ENCODE results near the gene DMD.

The DMD gene

DNA sequence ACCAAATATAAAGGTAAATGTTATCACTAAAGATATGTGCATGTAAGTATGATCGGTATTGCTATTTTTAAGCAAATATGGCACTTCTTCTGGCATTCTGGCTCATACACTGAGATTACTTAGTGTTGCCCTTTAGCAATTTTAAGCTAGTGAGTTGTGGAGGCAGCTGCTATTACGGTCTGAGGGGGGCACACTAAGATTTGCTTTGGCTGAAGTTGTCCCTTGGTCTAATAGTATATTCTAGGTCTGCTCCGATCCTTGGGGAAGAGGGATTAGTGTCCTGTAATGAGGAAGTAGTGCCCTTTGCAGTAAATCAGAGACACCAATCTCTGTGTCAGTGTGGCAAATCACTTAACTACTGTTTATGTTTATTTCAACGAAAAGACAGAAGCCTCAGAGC, 1943.0 kb downstream of the DMD start:
- in situ Hi-C loops (cut with MboI; ENCODE audit: low sequenced_read_pairs) = no loop called here

- in situ Hi-C loops (cut with MboI; ENCODE audit: low sequenced_read_pairs) = no loop called here
Measured at GRCh38 chrX:31266203-31267076, 1944.9 kb downstream of the DMD start.

DNA sequence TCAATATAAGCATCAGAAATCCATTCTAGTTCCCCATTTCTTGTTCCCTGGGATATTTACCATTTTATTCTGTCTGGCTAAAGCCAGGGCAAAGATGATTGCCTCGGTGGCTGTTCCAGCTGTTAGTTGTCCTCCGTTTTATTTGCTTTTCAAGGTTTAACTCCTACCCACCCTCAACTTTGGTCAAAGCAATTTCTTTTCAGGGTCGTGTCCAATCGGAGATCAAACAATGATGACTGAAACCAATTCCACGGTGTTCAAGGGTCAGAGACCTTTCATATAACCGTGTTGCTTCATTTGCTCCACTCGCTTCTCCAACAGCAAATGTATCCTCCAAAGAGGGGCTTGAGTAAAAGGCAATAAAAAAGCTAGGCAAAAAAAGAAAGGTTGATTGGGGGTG, 1946.0 kb downstream of the DMD start:
- in situ Hi-C loops (cut with MboI; ENCODE audit: low sequenced_read_pairs) = no loop called here

DNA sequence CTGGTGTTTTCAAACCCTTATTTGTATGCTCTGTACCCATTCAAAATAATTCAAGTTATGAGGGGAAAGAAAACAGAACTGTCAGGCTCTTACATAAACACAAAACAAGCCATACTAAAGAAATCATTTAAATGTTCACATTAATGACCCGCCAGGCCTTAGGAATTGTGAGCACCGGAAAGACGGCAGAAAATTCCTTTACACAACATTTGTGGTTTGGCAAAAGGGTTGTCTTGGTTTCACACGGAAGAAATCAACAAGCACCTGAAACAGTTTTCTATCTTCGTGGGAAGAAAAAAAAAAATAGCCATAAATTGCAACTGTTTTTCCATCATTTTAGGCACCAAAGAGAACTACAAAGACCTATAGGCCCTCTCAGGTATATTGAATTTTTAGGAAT, 1951.0 kb downstream of the DMD start:
- in situ Hi-C loops (cut with MboI; ENCODE audit: low sequenced_read_pairs) = no loop called here

- in situ Hi-C loops (cut with MboI; ENCODE audit: low sequenced_read_pairs) = no loop called here
Measured at GRCh38 chrX:31258166-31258565, 1953.2 kb downstream of the DMD start.

- in situ Hi-C loops (cut with MboI; ENCODE audit: low sequenced_read_pairs) = no loop called here
Measured at GRCh38 chrX:31255310-31256033, 1955.9 kb downstream of the DMD start.

GRCh38 chrX:31252133-31252532, 1959.2 kb downstream of the DMD start:
- in situ Hi-C loops (cut with MboI; ENCODE audit: low sequenced_read_pairs) = no loop called here

- in situ Hi-C loops (cut with MboI; ENCODE audit: low sequenced_read_pairs) = no loop called here
Measured at GRCh38 chrX:31251336-31251735, 1960.0 kb downstream of the DMD start.

GRCh38 chrX:31245714-31246113, 1965.6 kb downstream of the DMD start:
- in situ Hi-C loops (cut with MboI; ENCODE audit: low sequenced_read_pairs) = no loop called here

DNA sequence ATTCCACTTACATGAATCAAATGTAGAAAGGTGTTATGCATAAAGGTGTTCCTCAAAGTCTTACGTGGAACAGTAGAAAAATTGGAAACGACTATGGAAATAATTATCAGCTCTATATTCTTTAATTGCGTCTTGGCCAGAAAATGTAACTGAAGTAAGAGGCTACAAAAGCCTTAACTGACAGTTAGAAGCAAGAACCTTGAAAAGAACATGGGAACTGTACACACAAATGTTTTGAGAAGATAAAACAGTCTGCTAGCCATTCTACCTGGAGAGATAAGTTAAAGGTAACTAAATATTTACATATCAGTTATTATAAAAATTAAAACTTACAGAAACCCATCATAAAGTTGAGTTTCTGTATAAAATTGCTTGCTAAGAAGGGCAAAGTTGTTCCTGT, 1967.5 kb downstream of the DMD start:
- in situ Hi-C loops (cut with MboI; ENCODE audit: low sequenced_read_pairs) = no loop called here

DNA sequence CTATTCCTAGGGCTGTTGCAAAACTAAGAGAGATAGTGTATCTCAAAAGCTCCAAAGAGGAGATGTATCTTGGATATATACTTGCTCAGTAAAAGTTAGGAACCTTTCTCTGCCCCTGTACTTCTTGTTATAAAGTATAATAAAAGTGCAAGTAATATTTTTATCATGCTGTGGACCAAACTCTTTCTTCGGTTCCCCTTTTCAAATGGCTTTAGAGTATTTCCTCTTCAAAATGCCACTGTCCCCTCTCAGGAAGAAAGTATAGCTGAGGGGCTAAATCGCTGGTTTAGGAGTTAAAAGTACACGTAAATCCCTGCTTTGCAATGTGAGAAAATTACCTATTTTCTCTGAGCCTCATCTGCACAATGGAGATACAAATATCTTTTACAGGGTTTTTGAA, 1970.4 kb downstream of the DMD start:
- in situ Hi-C loops (cut with MboI; ENCODE audit: low sequenced_read_pairs) = no loop called here

DNA sequence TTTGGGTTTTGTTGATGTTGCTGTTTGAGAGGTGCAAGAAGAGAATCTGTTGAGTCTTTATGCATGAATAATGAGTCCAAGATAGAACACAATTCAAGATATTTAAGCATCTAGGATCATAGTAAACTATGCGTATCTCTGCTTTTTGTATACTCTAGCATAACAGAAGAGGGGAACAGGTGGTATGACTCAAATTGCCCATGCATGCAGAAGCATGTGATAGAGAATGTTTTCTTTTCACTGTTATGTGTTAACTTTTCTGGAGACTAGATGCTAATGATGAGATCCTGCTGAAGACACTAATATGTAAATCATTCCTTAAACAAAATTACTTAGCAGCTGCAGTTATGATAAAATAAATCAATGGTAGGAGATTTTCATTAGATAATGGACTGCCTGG, 1974.2 kb downstream of the DMD start:
- in situ Hi-C loops (cut with MboI; ENCODE audit: low sequenced_read_pairs) = no loop called here

DNA sequence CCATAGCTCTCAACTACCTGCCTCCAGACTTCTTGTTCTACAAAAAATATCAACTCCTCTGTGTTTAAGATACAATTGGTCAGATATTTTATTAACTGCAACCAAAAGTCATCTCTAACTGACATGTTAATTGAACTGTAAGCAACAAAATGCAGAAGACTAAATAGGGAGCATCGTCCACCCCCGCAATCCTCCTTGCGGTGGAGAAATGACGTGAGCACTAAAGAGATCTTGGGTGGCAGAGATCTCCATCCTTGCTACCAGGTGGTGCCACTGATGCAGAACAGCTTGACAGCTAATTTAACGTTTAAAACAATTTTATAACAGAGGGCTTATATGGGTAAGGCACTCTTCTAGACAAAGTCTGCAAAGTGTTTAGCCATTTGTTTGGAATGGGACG, 1975.1 kb downstream of the DMD start:
- in situ Hi-C loops (cut with MboI; ENCODE audit: low sequenced_read_pairs) = no loop called here

DNA sequence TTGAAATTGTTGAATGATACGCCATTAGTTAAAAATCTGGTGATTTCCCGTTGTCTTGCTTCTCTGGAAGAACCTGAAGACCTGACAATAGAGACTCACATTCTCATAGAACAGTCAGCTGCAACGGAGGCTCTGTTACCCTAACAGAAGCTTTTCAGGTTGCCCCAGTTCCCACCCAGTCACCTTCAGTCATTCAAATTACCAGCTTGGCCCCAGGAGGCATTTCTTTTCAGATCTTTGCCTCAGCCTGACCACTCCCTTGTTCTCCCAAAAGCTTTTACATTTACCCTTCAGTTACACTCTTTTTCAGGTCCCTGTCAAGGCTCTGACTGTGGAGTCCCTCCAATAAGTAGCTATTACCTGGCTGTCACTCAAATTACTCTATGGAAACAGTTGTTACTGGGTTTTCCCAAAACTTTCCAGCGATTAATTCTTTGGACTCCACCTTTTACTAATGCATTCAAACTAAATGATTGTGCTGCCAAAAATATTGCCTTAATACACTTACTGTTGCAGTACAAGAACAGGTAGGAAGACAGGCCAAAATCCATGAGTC, 1977.3 kb downstream of the DMD start:
- in situ Hi-C loops (cut with MboI; ENCODE audit: low sequenced_read_pairs) = no loop called here

DNA sequence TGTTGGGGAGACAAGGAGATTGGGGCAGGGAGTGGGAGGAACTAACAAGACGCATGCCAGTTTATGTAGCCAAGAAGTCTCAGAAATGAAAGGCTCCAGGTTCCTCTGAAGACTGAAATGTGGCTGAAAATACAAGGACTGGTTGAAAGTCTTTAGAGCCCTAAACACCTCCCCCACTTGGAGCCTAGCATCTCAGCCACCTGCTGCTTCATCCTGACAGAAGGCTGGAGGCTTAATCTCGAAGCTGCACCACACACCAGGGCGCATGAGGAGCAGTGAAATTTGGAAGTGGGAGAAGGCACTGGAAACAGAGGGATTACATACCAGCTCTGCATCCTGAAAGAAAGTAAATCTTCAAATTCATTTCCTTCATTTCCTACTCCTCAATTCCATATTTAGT, 1978.8 kb downstream of the DMD start:
- in situ Hi-C loops (cut with MboI; ENCODE audit: low sequenced_read_pairs) = no loop called here

DNA sequence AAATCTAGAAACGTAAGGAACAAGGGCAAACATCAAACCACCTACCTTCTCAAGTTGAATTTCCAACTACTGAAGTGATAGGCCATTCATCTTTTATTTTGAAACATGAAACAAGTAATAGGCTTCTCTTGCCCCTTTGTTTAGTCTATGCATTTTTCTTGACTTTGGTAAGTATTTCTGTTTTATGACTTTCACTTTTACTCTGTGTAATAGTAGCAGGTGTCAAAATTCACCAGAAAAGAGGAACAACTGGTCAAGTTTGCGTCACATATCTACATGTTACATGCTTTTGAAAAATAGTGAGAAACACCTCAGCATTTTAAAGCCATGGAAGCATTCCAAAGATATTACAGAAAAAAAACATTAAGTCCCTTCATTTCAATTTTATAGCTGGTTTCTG, 1982.4 kb downstream of the DMD start:
- in situ Hi-C loops (cut with MboI; ENCODE audit: low sequenced_read_pairs) = no loop called here

- in situ Hi-C loops (cut with MboI; ENCODE audit: low sequenced_read_pairs) = no loop called here
Measured at GRCh38 chrX:31228415-31228832, 1982.9 kb downstream of the DMD start.

DNA sequence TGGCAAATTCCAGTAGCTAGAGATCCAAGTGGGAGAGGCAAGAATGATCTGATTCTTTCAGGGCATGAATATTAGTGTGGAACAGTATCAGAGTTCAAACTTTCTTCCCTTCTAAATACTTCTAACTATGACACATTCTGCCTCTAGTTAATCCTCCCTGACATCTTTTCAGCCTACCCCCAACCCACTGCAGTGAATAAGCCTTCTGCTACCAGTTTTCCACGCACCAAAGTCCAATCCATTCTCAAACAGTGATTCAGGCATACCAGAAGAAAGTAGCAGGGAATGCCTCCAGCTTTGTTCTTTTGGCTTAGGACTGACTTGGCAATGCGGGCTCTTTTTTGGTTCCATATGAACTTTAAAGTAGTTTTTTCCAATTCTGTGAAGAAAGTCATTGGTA, 1984.1 kb downstream of the DMD start:
- in situ Hi-C loops (cut with MboI; ENCODE audit: low sequenced_read_pairs) = no loop called here

- in situ Hi-C loops (cut with MboI; ENCODE audit: low sequenced_read_pairs) = no loop called here
Measured at GRCh38 chrX:31225819-31226218, 1985.5 kb downstream of the DMD start.

DNA sequence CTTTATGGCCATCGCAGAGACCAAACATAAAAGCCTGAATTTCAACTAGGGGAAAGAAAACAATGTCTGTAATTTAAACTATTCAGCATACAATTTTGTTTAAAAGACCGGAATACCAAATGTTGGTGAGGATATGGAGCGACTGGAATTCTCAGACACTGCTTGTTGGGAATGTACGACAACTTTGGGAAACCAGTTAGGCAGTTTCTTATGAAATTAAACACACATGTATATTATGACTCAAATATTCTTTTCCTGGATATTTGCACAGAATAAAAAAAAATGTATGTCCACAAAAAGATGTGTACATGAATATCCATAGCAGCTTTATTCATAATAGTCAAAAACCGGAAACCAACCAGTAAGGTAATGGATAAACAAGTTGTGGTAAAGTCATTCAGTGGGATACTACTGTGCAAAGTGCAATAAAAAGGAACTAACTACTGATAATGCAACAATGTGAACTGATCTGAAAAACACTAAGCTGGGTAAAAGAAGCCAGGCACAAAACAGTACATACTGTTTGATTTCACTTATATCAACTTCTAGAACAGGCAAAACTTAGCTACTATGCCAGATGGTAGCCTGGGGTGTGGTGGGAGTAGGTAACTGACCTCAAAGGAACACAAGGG, 1986.9 kb downstream of the DMD start:
- in situ Hi-C loops (cut with MboI; ENCODE audit: low sequenced_read_pairs) = no loop called here

DNA sequence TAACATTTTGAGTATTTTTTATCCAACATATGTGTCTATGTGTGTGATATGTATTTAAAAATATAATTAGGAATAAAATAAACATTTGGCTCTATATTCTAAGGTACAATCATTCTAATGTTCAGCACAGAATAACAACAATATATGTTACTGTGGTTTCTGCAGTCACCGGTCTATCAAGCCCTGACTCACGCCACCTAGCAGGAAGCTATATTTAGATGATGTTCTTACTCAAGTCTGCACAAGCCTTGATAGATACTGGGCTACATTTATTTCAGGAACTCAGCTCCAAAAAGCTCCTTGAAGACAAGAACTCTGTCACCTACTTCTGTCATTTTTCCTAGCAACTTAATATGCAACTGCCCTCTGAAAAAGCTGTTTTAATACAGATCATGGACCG, 1987.5 kb downstream of the DMD start:
- in situ Hi-C loops (cut with MboI; ENCODE audit: low sequenced_read_pairs) = no loop called here

- in situ Hi-C loops (cut with MboI; ENCODE audit: low sequenced_read_pairs) = no loop called here
Measured at GRCh38 chrX:31222946-31223345, 1988.4 kb downstream of the DMD start.
